ENCODE results near the gene MCF2L.
"Not testable (repeated sequence)": the region's sequence is repeated elsewhere in the genome, so short reads cannot be mapped to it uniquely, and the experiment has no call there.

The MCF2L gene

GRCh38 chr13:113105032-113105920, 136.3 kb downstream of the MCF2L start, which contains the start of gene F7:
TSS of gene F7 (plus strand) at chr13:113105791. CDS start at chr13:113105842, 51 bp downstream.
- DNase-seq: peak; percentile 55

GRCh38 chr13:113105921-113106452, 137.0 kb downstream of the MCF2L start:
- DNase-seq: no peak

GRCh38 chr13:113106711-113107351, 137.8 kb downstream of the MCF2L start:
- no peak for DNase-seq

GRCh38 chr13:113108521-113108920, 139.5 kb downstream of the MCF2L start:
- not testable (repeated sequence) for DNase-seq

GRCh38 chr13:113109151-113110047, 140.4 kb downstream of the MCF2L start:
- DNase-seq: no peak

GRCh38 chr13:113110048-113110851, 141.2 kb downstream of the MCF2L start:
- DNase-seq: no peak

- DNase-seq: no peak
Observed at GRCh38 chr13:113110852-113111315, 141.9 kb downstream of the MCF2L start.

- not testable (repeated sequence) for DNase-seq
Observed at GRCh38 chr13:113111821-113112220, 142.8 kb downstream of the MCF2L start.

GRCh38 chr13:113112475-113112874, 143.5 kb downstream of the MCF2L start:
- DNase-seq: not testable (repeated sequence)

- DNase-seq: no peak
Observed at GRCh38 chr13:113112893-113113845, 144.2 kb downstream of the MCF2L start.

GRCh38 chr13:113113846-113114271, 144.8 kb downstream of the MCF2L start:
- DNase-seq: no peak

GRCh38 chr13:113114511-113115362, 145.7 kb downstream of the MCF2L start:
- no peak for DNase-seq

- no peak for DNase-seq
Observed at GRCh38 chr13:113115363-113116205, 146.6 kb downstream of the MCF2L start.

- DNase-seq: no peak
Observed at GRCh38 chr13:113116206-113116800, 147.3 kb downstream of the MCF2L start.

- no peak for DNase-seq
Observed at GRCh38 chr13:113116871-113117271, 147.9 kb downstream of the MCF2L start.

GRCh38 chr13:113117335-113117872, 148.4 kb downstream of the MCF2L start:
- no peak for DNase-seq

GRCh38 chr13:113117911-113118260, 148.9 kb downstream of the MCF2L start:
- DNase-seq: no peak

Measured in NCI-H345 (cell line).